Lower leg skin (tissue), 3 donors: ENCODE measurements around the gene JAG1.

Experiments used
- POLR2A ChIP-seq, 2 donors: fragments of 450-650 bp; IDR thresholded peaks; one replicate each; pipeline ENCODE4 v1.6.1; 2016 to 2017; ENCODE audit warnings: antibody characterized with exemption in 2 of 2, mild to moderate bottlenecking in 1 of 2, moderate library complexity in 1 of 2
- TF ChIP-seq, protein P1 (sequence below), 3 donors: fragments of 450-650 bp; IDR thresholded peaks; one replicate each; pipeline ENCODE4 v1.5.1; 2016; ENCODE audit warnings: antibody characterized with exemption in 3 of 3, mild to moderate bottlenecking in 3 of 3, moderate library complexity in 2 of 3

GRCh38 chr20:10603971-10604864, 69.6 kb downstream of the JAG1 start:
- TF ChIP-seq, protein P1, sequence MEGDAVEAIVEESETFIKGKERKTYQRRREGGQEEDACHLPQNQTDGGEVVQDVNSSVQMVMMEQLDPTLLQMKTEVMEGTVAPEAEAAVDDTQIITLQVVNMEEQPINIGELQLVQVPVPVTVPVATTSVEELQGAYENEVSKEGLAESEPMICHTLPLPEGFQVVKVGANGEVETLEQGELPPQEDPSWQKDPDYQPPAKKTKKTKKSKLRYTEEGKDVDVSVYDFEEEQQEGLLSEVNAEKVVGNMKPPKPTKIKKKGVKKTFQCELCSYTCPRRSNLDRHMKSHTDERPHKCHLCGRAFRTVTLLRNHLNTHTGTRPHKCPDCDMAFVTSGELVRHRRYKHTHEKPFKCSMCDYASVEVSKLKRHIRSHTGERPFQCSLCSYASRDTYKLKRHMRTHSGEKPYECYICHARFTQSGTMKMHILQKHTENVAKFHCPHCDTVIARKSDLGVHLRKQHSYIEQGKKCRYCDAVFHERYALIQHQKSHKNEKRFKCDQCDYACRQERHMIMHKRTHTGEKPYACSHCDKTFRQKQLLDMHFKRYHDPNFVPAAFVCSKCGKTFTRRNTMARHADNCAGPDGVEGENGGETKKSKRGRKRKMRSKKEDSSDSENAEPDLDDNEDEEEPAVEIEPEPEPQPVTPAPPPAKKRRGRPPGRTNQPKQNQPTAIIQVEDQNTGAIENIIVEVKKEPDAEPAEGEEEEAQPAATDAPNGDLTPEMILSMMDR (IDR thresholded peaks at IDR 0.05): no peak
- no peak for TF ChIP-seq POLR2A (IDR thresholded peaks at IDR 0.05)
